Esophagus squamous epithelium (tissue), 4 donors: ENCODE results near the gene PRDM12.

ENCODE experiments used
- CTCF ChIP-seq, 6 experiments: fragments of 450-650 bp in 4 of 6; fragments of 200-600 bp in 2 of 6; sonication (generic) in 2 of 6; IDR thresholded peaks; one replicate each; pipeline ENCODE4 v1.5.1; 2016 to 2019; ENCODE audit warnings: antibody characterized with exemption in 6 of 6, mild to moderate bottlenecking in 4 of 6, moderate library complexity in 4 of 6
- POLR2A ChIP-seq, 4 donors: fragments of 450-650 bp; IDR thresholded peaks; one replicate each; pipeline ENCODE4 v1.6.1; 2017; ENCODE audit warnings: antibody characterized with exemption in 4 of 4, mild to moderate bottlenecking in 4 of 4, moderate library complexity in 3 of 4

GRCh38 chr9:130636648-130637020 lies 27.8 kb upstream of the PRDM12 start:
- TF ChIP-seq POLR2A (IDR thresholded peaks at IDR 0.05) (no peak), CTCF (IDR thresholded peaks at IDR 0.05) (no peak)
